H1 (cell line): ENCODE data around the gene AP1G2.

Source experiments
- POLR2A ChIP-seq, 2 experiments: IDR thresholded peaks; 1 replicate in 1 of 2; 2 replicates in 1 of 2; pipeline ENCODE4 v1.6.1; 2011; ENCODE audit warnings: low read depth in 2 of 2, low read length in 2 of 2, mild to moderate bottlenecking in 2 of 2; ENCODE audit errors: control extremely low read depth in 1 of 2
- RNF2 ChIP-seq: fragments of 200-900, 300-1000 bp; sonication (generic); IDR thresholded peaks from 2 replicates; pipeline ENCODE4 v1.7.1; 2016; ENCODE audit warnings: borderline replicate concordance, low read depth, mild to moderate bottlenecking, antibody characterized with exemption, low read length; ENCODE audit not compliant: poor library complexity, severe bottlenecking; ENCODE audit errors: missing control alignments
- TF ChIP-seq, protein P1 (sequence below), 3 experiments: IDR thresholded peaks; 1 replicate in 2 of 3; 2 replicates in 1 of 3; pipeline versions ENCODE4 v1.5.1 to v1.6.1; 2011; ENCODE audit warnings: low read length in 3 of 3, mild to moderate bottlenecking in 3 of 3, inconsistent platforms in 2 of 3, low read depth in 1 of 3, moderate library complexity in 1 of 3; ENCODE audit not compliant: insufficient read depth in 1 of 3; ENCODE audit errors: control extremely low read depth in 1 of 3

DNA sequence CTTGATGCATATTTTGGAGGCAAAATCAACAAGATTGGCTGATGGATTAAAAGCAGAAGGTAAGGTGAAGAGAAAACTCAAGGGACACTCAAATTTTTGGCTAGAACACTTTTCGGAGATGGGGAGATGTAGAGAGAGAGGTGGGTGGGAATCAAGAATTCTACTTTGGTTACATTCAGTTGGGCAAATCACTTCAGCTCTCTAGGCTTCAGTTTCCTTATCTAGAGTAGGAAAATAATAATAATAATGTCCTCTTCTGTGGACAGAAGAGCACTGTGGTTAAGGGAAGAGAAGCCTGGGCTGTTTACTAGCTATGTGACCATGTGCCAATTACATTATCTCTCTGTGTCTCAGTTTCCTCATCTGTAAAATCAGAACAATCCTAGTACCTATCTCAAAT, 45.2 kb upstream of the AP1G2 start:
- no peak for TF ChIP-seq RNF2
- TF ChIP-seq, protein P1, sequence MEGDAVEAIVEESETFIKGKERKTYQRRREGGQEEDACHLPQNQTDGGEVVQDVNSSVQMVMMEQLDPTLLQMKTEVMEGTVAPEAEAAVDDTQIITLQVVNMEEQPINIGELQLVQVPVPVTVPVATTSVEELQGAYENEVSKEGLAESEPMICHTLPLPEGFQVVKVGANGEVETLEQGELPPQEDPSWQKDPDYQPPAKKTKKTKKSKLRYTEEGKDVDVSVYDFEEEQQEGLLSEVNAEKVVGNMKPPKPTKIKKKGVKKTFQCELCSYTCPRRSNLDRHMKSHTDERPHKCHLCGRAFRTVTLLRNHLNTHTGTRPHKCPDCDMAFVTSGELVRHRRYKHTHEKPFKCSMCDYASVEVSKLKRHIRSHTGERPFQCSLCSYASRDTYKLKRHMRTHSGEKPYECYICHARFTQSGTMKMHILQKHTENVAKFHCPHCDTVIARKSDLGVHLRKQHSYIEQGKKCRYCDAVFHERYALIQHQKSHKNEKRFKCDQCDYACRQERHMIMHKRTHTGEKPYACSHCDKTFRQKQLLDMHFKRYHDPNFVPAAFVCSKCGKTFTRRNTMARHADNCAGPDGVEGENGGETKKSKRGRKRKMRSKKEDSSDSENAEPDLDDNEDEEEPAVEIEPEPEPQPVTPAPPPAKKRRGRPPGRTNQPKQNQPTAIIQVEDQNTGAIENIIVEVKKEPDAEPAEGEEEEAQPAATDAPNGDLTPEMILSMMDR (IDR thresholded peaks at IDR 0.05; ENCODE audit: control extremely low read depth in 1 of 3, insufficient read depth in 1 of 3, low read depth in 1 of 3, low read length in 3 of 3), result no peak
- no peak for TF ChIP-seq POLR2A (IDR thresholded peaks at IDR 0.05; ENCODE audit: control extremely low read depth in 1 of 2, low read depth in 2 of 2, low read length in 2 of 2)
